SU-DHL-6 (cell line): ENCODE data around the gene SDC3.

Experiments
- H2AFZ ChIP-seq: fragments of 200-600 bp; sonication (generic); 2 replicates; pipeline ENCODE4 v1.6.1; 2014; ENCODE audit warnings: low read depth, mild to moderate bottlenecking, moderate library complexity, mixed read lengths, antibody characterized with exemption, low read length; ENCODE audit not compliant: severe bottlenecking
- H3F3A ChIP-seq: fragments of 200-600 bp; shearing (Covaris generic); 2 replicates; pipeline ENCODE4 v1.6.0; 2016; ENCODE audit warnings: antibody characterized with exemption, mild to moderate bottlenecking; ENCODE audit not compliant: insufficient read depth
- H3K27ac ChIP-seq: fragments of 200-600 bp; sonication (generic); 2 replicates; pipeline ENCODE4 v1.5.1; 2016; ENCODE audit warnings: low read depth, mild to moderate bottlenecking, low read length, moderate library complexity, mixed read lengths
- H3K27me3 ChIP-seq: fragments of 200-600 bp; sonication (generic), shearing (Covaris generic); 2 replicates; pipeline ENCODE4 v1.6.0; 2014; ENCODE audit warnings: mild to moderate bottlenecking, low read length
- H3K36me3 ChIP-seq: fragments of 200-600 bp; sonication (generic); 2 replicates; pipeline ENCODE4 v1.6.1; 2014; ENCODE audit warnings: mild to moderate bottlenecking, low read length, mixed read lengths
- H3K4me2 ChIP-seq: fragments of 300-600, 200-600 bp; shearing (Covaris generic), sonication (generic); 2 replicates; pipeline ENCODE4 v1.6.0; 2014; ENCODE audit warnings: low read length, low read depth, mild to moderate bottlenecking; ENCODE audit not compliant: poor library complexity, severe bottlenecking
- H3K4me3 ChIP-seq: fragments of 200-600 bp; sonication (generic); 2 replicates; pipeline ENCODE4 v1.5.1; 2014; ENCODE audit warnings: antibody characterized with exemption, low read length, mild to moderate bottlenecking, mixed read lengths; ENCODE audit not compliant: insufficient read depth, poor library complexity, severe bottlenecking
- H3K79me2 ChIP-seq: fragments of 200-600 bp; sonication (generic); 2 replicates; pipeline ENCODE4 v1.6.1; 2014; ENCODE audit warnings: mild to moderate bottlenecking, low read length, moderate library complexity; ENCODE audit not compliant: insufficient read depth
- H3K9ac ChIP-seq: fragments of 200-600 bp; sonication (generic); 2 replicates; pipeline ENCODE4 v1.7.0; 2014; ENCODE audit warnings: mild to moderate bottlenecking, low read length
- H3K9me2 ChIP-seq: fragments of 200-600 bp; sonication (generic); replicated peaks from 2 replicates; pipeline ENCODE4 v1.6.1; 2014; ENCODE audit warnings: low read length; ENCODE audit not compliant: insufficient read depth
- H3K9me3 ChIP-seq: fragments of 200-600 bp; sonication (generic); 2 replicates; pipeline ENCODE4 v1.6.1; 2014; ENCODE audit warnings: low read length, mixed read lengths; ENCODE audit not compliant: insufficient read depth
- H4K20me1 ChIP-seq: fragments of 200-600 bp; sonication (generic); 2 replicates; pipeline ENCODE4 v1.6.1; 2014; ENCODE audit warnings: low read depth, mild to moderate bottlenecking, antibody characterized with exemption, low read length, moderate library complexity, mixed read lengths
- EZH2phosphoT487 ChIP-seq: fragments of 200-600 bp; sonication (generic), shearing (Covaris generic); conservative IDR thresholded peaks from 2 replicates; pipeline ENCODE4 v1.6.1; 2018; ENCODE audit warnings: mild to moderate bottlenecking, antibody characterized with exemption, low read length, moderate library complexity, mixed read lengths
- TF ChIP-seq, protein P1 (sequence below): fragments of 200-600 bp; sonication (generic); IDR thresholded peaks from one replicate; pipeline ENCODE4 v1.5.1; 2017; ENCODE audit warnings: antibody characterized with exemption, mild to moderate bottlenecking, low read length, moderate library complexity; ENCODE audit not compliant: insufficient read depth, poor library complexity, severe bottlenecking

SDC3 gene

GRCh38 chr1:30837653-30838052, 70.9 kb downstream of the SDC3 start:
- H2AFZ ChIP-seq = no peak overlapping the region
- H3K4me2 ChIP-seq = no peak overlapping the region
- no peaks in the 10 kb centered on the region for H3K9me2 ChIP-seq
- no peak overlapping the region for H3K9ac ChIP-seq
- no peak overlapping the region for H3K27ac ChIP-seq
- no peaks in the 10 kb centered on the region for H3K9me3 ChIP-seq
- H3K36me3 ChIP-seq = no peaks in the 10 kb centered on the region
- no peak overlapping the region for H3K4me3 ChIP-seq
- no peaks in the 10 kb centered on the region for H3K27me3 ChIP-seq
- no peak for TF ChIP-seq EZH2phosphoT487
- TF ChIP-seq, protein P1, sequence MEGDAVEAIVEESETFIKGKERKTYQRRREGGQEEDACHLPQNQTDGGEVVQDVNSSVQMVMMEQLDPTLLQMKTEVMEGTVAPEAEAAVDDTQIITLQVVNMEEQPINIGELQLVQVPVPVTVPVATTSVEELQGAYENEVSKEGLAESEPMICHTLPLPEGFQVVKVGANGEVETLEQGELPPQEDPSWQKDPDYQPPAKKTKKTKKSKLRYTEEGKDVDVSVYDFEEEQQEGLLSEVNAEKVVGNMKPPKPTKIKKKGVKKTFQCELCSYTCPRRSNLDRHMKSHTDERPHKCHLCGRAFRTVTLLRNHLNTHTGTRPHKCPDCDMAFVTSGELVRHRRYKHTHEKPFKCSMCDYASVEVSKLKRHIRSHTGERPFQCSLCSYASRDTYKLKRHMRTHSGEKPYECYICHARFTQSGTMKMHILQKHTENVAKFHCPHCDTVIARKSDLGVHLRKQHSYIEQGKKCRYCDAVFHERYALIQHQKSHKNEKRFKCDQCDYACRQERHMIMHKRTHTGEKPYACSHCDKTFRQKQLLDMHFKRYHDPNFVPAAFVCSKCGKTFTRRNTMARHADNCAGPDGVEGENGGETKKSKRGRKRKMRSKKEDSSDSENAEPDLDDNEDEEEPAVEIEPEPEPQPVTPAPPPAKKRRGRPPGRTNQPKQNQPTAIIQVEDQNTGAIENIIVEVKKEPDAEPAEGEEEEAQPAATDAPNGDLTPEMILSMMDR = no peak
- no peaks in the 10 kb centered on the region for H4K20me1 ChIP-seq
- no peaks in the 10 kb centered on the region for H3K79me2 ChIP-seq
- H3F3A ChIP-seq = no peaks in the 10 kb centered on the region

GRCh38 chr1:30834253-30834652, 74.3 kb downstream of the SDC3 start:
- TF ChIP-seq, protein P1 = no peak
- no peak for TF ChIP-seq EZH2phosphoT487
- no peaks in the 10 kb centered on the region for H3F3A ChIP-seq

DNA sequence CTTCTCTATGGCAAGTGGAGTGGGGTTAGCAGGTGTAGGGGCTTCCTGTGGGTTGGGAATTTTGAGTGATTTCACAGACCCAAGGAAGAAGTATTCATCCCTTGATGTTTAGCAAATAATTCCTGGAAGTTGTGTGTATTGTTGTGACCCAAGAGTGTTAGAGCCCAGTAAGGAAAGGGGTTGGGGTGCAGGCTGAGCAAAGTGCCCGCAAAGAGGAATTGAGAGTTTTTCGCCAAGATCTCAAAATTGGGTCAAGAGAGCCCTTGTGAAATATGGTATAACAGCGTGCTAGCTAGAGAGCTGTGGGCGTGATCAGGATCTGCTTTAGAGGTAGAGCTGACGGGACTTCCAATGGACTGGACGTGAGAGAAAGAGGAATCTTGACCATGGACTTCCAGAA, 78.0 kb downstream of the SDC3 start:
- no peak overlapping the region for H2AFZ ChIP-seq
- no peaks in the 10 kb centered on the region for H3K36me3 ChIP-seq
- no peaks in the 10 kb centered on the region for H3K9me3 ChIP-seq
- H3K9me2 ChIP-seq = no peaks in the 10 kb centered on the region
- no peak overlapping the region for H3K9ac ChIP-seq
- no peaks in the 10 kb centered on the region for H3K79me2 ChIP-seq
- H4K20me1 ChIP-seq = no peaks in the 10 kb centered on the region
- no peaks in the 10 kb centered on the region for H3K27me3 ChIP-seq
- TF ChIP-seq, protein P1 = no peak
- H3K27ac ChIP-seq = no peak overlapping the region
- H3K4me2 ChIP-seq = no peak overlapping the region
- H3K4me3 ChIP-seq = no peak overlapping the region
- no peaks in the 10 kb centered on the region for H3F3A ChIP-seq

More at GRCh38 chr1:30834253-30834652, 74.3 kb downstream of the SDC3 start:
- Histone ChIP-seq H3K79me2 (no peaks in the 10 kb centered on the region), H3K36me3 (no peaks in the 10 kb centered on the region), H3K27me3 (no peaks in the 10 kb centered on the region), H3K4me2 (no peak overlapping the region), H2AFZ (no peak overlapping the region), H4K20me1 (no peaks in the 10 kb centered on the region), H3K27ac (no peak overlapping the region), H3K4me3 (no peak overlapping the region), H3K9me3 (no peaks in the 10 kb centered on the region), H3K9me2 (no peaks in the 10 kb centered on the region), H3K9ac (no peak overlapping the region)

DNA sequence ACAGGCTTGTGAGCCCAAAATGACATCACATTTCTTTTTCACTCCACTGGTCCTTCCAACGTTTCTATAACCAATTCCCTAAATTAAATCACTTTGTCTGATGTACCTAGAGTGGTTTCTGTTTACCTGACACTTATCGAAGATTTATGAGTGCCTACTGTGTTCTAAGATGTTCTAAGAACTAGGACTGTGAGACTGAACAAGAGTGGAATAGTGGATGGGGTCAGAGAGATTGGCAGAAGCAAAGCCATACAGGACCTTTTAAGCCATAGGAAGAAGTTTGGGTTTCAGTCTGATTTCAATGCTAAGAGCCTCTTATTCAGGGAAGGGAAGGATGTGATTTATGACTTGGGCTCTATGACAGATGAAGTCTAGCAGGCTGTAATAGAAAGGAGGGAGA, 78.7 kb downstream of the SDC3 start:
- H3K9me3 ChIP-seq = no peaks in the 10 kb centered on the region
- no peaks in the 10 kb centered on the region for H3F3A ChIP-seq
- TF ChIP-seq EZH2phosphoT487 = no peak
- TF ChIP-seq, protein P1 = no peak
- H3K27ac ChIP-seq = no peak overlapping the region
- no peak overlapping the region for H3K4me2 ChIP-seq
- H2AFZ ChIP-seq = no peak overlapping the region
- H4K20me1 ChIP-seq = no peaks in the 10 kb centered on the region
- no peak overlapping the region for H3K4me3 ChIP-seq
- H3K9me2 ChIP-seq = no peaks in the 10 kb centered on the region
- no peaks in the 10 kb centered on the region for H3K79me2 ChIP-seq
- no peaks in the 10 kb centered on the region for H3K27me3 ChIP-seq
- no peak overlapping the region for H3K9ac ChIP-seq
- H3K36me3 ChIP-seq = no peaks in the 10 kb centered on the region
